A673 (cell line): ENCODE measurements around the gene NRG3. TPM values are rescaled to one million over a fixed set of nuclear protein-coding genes. Genes with fewer than 3 reads are reported as not detected.

Source experiments
- BruUV-seq: library from RNA; stranded (reverse); fragments of 400-500 nt; replicated peaks from 2 replicates; lab custom pipeline; 2021; lab: Mats Ljungman, UMichigan
- CTCF ChIA-PET: fragments of 300-600 bp; sonication (Branson Sonifier 250); formaldehyde crosslinking; loops from one replicate; lab custom pipeline; 2022; ENCODE audit warnings: antibody characterized with exemption; lab: Charles Lee
- POLR2A ChIA-PET: fragments of 300-600 bp; sonication (Branson Sonifier 250); formaldehyde crosslinking; loops from one replicate; lab custom pipeline; 2022; ENCODE audit warnings: antibody characterized with exemption; ENCODE audit not compliant: low non-redundant PET; lab: Charles Lee
- DNase-seq: peaks from one replicate; pipeline ENCODE4 v3.0.0-alpha.2; 2015; ENCODE audit warnings: low spot score
- H3K27ac ChIP-seq: fragments of 200-600 bp; sonication (generic); 2 replicates; pipeline ENCODE4 v1.5.1; 2016; ENCODE audit warnings: mixed run types, low read depth, mild to moderate bottlenecking, mixed read lengths, antibody characterized with exemption, low read length; ENCODE audit not compliant: poor library complexity, severe bottlenecking
- H3K27me3 ChIP-seq: fragments of 200-600 bp; sonication (generic); replicated peaks from 2 replicates; pipeline ENCODE4 v1.6.1; 2017; ENCODE audit warnings: mixed run types, low read depth, mild to moderate bottlenecking, mixed read lengths, antibody characterized with exemption, low read length; ENCODE audit not compliant: insufficient read depth, poor library complexity
- H3K36me3 ChIP-seq: fragments of 200-600 bp; sonication (generic); 2 replicates; pipeline ENCODE4 v1.6.1; 2016; ENCODE audit warnings: mixed run types, mild to moderate bottlenecking, mixed read lengths, antibody characterized with exemption, low read length; ENCODE audit not compliant: insufficient read depth, poor library complexity, severe bottlenecking
- H3K4me1 ChIP-seq: fragments of 200-600 bp; sonication (generic); 2 replicates; pipeline ENCODE4 v1.6.1; 2017; ENCODE audit warnings: mixed run types, mild to moderate bottlenecking, mixed read lengths, antibody characterized with exemption, low read length; ENCODE audit not compliant: insufficient read depth, poor library complexity, severe bottlenecking
- H3K4me3 ChIP-seq: fragments of 200-600 bp; sonication (generic); 2 replicates; pipeline ENCODE4 v1.5.1; 2016; ENCODE audit warnings: low read depth, mixed run types, mild to moderate bottlenecking, mixed read lengths, low read length; ENCODE audit not compliant: poor library complexity, severe bottlenecking
- H3K9me3 ChIP-seq: fragments of 200-600 bp; sonication (generic); 2 replicates; pipeline ENCODE4 v1.6.1; 2016; ENCODE audit warnings: mixed run types, low read depth, mild to moderate bottlenecking, mixed read lengths, antibody characterized with exemption, low read length; ENCODE audit not compliant: poor library complexity, severe bottlenecking
- EZH2 ChIP-seq: fragments of 200-600 bp; sonication (generic); IDR thresholded peaks from 2 replicates; pipeline ENCODE4 v1.6.1; 2017; ENCODE audit warnings: borderline replicate concordance, low read depth, mild to moderate bottlenecking, mixed read lengths, antibody characterized with exemption, low read length; ENCODE audit not compliant: poor library complexity, severe bottlenecking
- intact Hi-C: fragments of 100-400 bp; cut with micrococcal nuclease; formaldehyde crosslinking; loops from one replicate; pipeline ENCODE4 v1.10.0; 2022; ENCODE audit not compliant: unreplicated experiment
- total RNA-seq: library from RNA; stranded (reverse); gene quantifications from 2 replicates; pipeline ENCODE4 v1.2.3, GENCODE V29; 2021
- TF ChIP-seq, protein P1 (sequence below): fragments of 300-800, 200-600 bp; sonication (generic); conservative IDR thresholded peaks from 2 replicates; pipeline ENCODE4 v1.5.1; 2017; ENCODE audit warnings: low read depth, mild to moderate bottlenecking, antibody characterized with exemption, low read length, moderate library complexity, mixed read lengths

Gene NRG3
- total RNA-seq, 1 experiment from 2014 or later: not detected

DNA sequence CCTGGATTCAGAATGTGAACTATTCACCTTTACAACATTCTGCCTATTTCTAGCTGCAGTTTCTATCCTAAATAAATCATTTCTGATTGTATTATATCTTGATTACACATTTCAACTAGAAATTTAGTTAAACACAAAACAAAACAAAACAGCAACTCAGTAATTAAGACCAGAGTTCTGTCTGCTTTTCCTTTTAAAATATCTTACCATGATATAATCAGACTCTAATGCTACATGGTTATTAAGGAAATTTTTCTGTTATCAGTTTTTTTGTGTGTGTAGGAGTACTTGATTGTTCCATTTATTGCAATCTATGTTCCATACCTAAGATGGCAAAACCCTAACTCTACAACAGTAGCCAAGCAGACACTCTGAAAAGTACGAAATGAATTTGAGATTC, 663.3 kb downstream of the NRG3 start:
- intact Hi-C loops: no loop called here
- Histone ChIP-seq H3K36me3 (no peaks in the 10 kb centered on the region), H3K9me3 (peaks cover 7% of the 10 kb centered on the region), H3K4me3 (no peak overlapping the region), H3K27ac (no peak overlapping the region), H3K4me1 (no peaks in the 10 kb centered on the region), H3K27me3 (no peaks in the 10 kb centered on the region)
- DNase-seq: no peak
- ChIA-PET CTCF (no interaction called here), POLR2A (no interaction called here)
- TF ChIP-seq, protein P1, sequence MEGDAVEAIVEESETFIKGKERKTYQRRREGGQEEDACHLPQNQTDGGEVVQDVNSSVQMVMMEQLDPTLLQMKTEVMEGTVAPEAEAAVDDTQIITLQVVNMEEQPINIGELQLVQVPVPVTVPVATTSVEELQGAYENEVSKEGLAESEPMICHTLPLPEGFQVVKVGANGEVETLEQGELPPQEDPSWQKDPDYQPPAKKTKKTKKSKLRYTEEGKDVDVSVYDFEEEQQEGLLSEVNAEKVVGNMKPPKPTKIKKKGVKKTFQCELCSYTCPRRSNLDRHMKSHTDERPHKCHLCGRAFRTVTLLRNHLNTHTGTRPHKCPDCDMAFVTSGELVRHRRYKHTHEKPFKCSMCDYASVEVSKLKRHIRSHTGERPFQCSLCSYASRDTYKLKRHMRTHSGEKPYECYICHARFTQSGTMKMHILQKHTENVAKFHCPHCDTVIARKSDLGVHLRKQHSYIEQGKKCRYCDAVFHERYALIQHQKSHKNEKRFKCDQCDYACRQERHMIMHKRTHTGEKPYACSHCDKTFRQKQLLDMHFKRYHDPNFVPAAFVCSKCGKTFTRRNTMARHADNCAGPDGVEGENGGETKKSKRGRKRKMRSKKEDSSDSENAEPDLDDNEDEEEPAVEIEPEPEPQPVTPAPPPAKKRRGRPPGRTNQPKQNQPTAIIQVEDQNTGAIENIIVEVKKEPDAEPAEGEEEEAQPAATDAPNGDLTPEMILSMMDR: no peak
- TF ChIP-seq EZH2: no peak
- BruUV-seq: no TSS peak

DNA sequence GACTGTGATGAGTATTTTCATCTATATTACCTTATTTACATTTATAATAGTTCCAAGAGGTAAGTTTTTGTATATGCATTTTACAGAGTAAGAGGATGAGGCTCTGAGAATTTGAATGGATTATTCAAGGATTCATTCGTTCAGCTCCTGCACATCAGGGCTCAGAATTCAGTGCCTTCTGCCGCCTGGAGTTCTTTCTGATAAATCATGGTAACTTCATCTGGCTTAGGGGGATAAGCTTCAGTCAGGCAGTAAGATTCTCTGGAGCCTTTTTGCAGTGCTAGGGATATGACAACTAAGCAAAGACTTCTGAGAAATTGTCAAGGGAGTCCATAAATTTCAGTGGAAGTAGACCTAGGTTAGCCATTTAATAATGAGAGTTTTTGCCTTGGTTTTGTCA, 668.6 kb downstream of the NRG3 start:
- Histone ChIP-seq H3K4me3 (no peak overlapping the region), H3K9me3 (no peaks in the 10 kb centered on the region), H3K4me1 (no peaks in the 10 kb centered on the region), H3K27me3 (no peaks in the 10 kb centered on the region), H3K36me3 (no peaks in the 10 kb centered on the region), H3K27ac (no peak overlapping the region)
- DNase-seq: no peak
- intact Hi-C loops: no loop called here
- POLR2A ChIA-PET: no interaction called here
- no peak for TF ChIP-seq EZH2
- TF ChIP-seq, protein P1: no peak
- BruUV-seq: no TSS peak
- CTCF ChIA-PET: no interaction called here

DNA sequence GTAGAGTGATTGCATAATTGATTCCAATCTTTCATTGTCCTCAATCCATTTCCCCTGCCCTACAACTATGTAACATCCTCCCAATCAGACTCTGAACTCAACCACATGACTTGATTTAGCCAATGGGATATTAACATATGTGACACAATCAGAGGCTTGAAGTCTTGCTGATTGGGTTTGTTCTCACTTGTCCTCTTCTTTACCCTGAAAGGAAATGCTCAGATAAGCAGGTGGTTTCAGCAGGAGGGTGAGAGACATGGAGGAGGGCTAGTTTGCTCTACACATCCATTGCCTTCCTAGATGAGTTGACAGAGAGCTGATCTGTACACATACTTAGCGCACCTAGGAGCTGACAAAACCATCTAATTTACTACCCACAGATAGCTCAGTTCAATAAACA, 669.4 kb downstream of the NRG3 start:
- POLR2A ChIA-PET: no interaction called here

More for the DNA sequence above, 669.4 kb downstream of the NRG3 start:
- BruUV-seq: no TSS peak
- CTCF ChIA-PET: no interaction called here
- intact Hi-C loops: no loop called here
- H3K36me3 ChIP-seq: no peaks in the 10 kb centered on the region
- DNase-seq: no peak
- TF ChIP-seq, protein P1: no peak
- no peak for TF ChIP-seq EZH2
- H3K27me3 ChIP-seq: no peaks in the 10 kb centered on the region
- no peak overlapping the region for H3K27ac ChIP-seq
- H3K4me1 ChIP-seq: no peaks in the 10 kb centered on the region
- H3K4me3 ChIP-seq: no peak overlapping the region
- no peaks in the 10 kb centered on the region for H3K9me3 ChIP-seq
